HUDEP-2 (cell line): Measurements from ENCODE around the gene ETF1.
"Not testable (repeated sequence)": the region's sequence is repeated elsewhere in the genome, so short reads cannot be mapped to it uniquely, and the experiment has no call there.

ENCODE experiments used
- DNase-seq, 76 experiments: peaks; one replicate each; lab custom pipeline; 2025; ENCODE audit not compliant: unreplicated experiment in 76 of 76; lab: John Stamatoyannopoulos, UW

ETF1 gene

GRCh38 chr5:138533973-138534941 lies 8.8 kb downstream of the ETF1 start:
- no peak for DNase-seq

- DNase-seq, result no peak
These were observed 13.2 kb downstream of the ETF1 start for GRCh38 chr5:138529812-138530211.

- no peak for DNase-seq
These were observed 14.1 kb downstream of the ETF1 start for GRCh38 chr5:138528744-138529469.

- peak in 2 of 76 experiments; percentile 11 to 14 for DNase-seq
These were observed 14.8 kb downstream of the ETF1 start for GRCh38 chr5:138528208-138528607.

- DNase-seq, result no peak
These were observed 15.9 kb downstream of the ETF1 start for GRCh38 chr5:138527170-138527569.

GRCh38 chr5:138523406-138523805 lies 19.6 kb downstream of the ETF1 start:
- no peak for DNase-seq

GRCh38 chr5:138520971-138521370 lies 22.1 kb downstream of the ETF1 start:
- DNase-seq, result no peak

- DNase-seq, result no peak
These were observed 25.6 kb downstream of the ETF1 start for GRCh38 chr5:138517437-138517836.

GRCh38 chr5:138515556-138516245 lies 27.3 kb downstream of the ETF1 start:
- no peak for DNase-seq

GRCh38 chr5:138514021-138514420 lies 29.0 kb downstream of the ETF1 start:
- no peak for DNase-seq

- no peak for DNase-seq
These were observed 34.1 kb downstream of the ETF1 start for GRCh38 chr5:138508958-138509357.

- DNase-seq, result not testable (repeated sequence)
These were observed 35.6 kb downstream of the ETF1 start for GRCh38 chr5:138507485-138507884.

GRCh38 chr5:138506370-138507306 lies 36.4 kb downstream of the ETF1 start:
- no peak for DNase-seq

GRCh38 chr5:138504799-138505198 lies 38.2 kb downstream of the ETF1 start:
- DNase-seq, result no peak

- peak in 33 of 76 experiments; percentile 3 to 67 (median 36) for DNase-seq
These were observed 39.4 kb downstream of the ETF1 start for GRCh38 chr5:138503487-138504270.

GRCh38 chr5:138502521-138502920 lies 40.5 kb downstream of the ETF1 start:
- no peak for DNase-seq

- DNase-seq, result no peak
These were observed 40.9 kb downstream of the ETF1 start for GRCh38 chr5:138502121-138502520.

- no peak for DNase-seq
These were observed 44.7 kb downstream of the ETF1 start for GRCh38 chr5:138498376-138498775.

GRCh38 chr5:138495351-138495750 lies 47.7 kb downstream of the ETF1 start:
- no peak for DNase-seq
